Endothelial cell of umbilical vein (primary cell): ENCODE data around the gene CALML5.

Experiments used
- EZH2 ChIP-seq: IDR thresholded peaks from 2 replicates; pipeline ENCODE4 v1.6.1; 2012; ENCODE audit warnings: borderline replicate concordance, low read depth, mild to moderate bottlenecking, moderate library complexity, low read length, inconsistent platforms; ENCODE audit not compliant: severe bottlenecking
- FOS ChIP-seq: IDR thresholded peaks from 2 replicates; pipeline ENCODE4 v1.6.1; 2011; ENCODE audit warnings: mild to moderate bottlenecking, low read length, moderate library complexity, borderline replicate concordance; ENCODE audit not compliant: insufficient read depth
- JUN ChIP-seq: IDR thresholded peaks from 2 replicates; pipeline ENCODE4 v1.6.1; 2011; ENCODE audit warnings: borderline replicate concordance, low read depth; ENCODE audit not compliant: insufficient read length, insufficient read depth
- MAX ChIP-seq: IDR thresholded peaks from 2 replicates; pipeline ENCODE4 v1.6.1; 2011; ENCODE audit not compliant: insufficient read depth, insufficient read length
- MYC ChIP-seq: IDR thresholded peaks from one replicate; pipeline ENCODE4 v1.6.1; 2011; ENCODE audit warnings: mild to moderate bottlenecking, low read depth, low read length
- POLR2A ChIP-seq: IDR thresholded peaks from 2 replicates; pipeline ENCODE4 v1.6.1; 2012; ENCODE audit warnings: low read depth, mild to moderate bottlenecking, control low read depth, low read length
- POLR2AphosphoS5 ChIP-seq: IDR thresholded peaks from 2 replicates; pipeline ENCODE4 v1.6.1; 2012; ENCODE audit warnings: low read depth, mild to moderate bottlenecking, control low read depth, low read length, moderate library complexity; ENCODE audit not compliant: insufficient read depth
- TF ChIP-seq, protein P1 (sequence below), 2 donors: IDR thresholded peaks; 1 replicate in 1 of 2; 2 replicates in 1 of 2; pipeline ENCODE4 v1.5.1; 2011; ENCODE audit warnings: low read length in 2 of 2, mild to moderate bottlenecking in 2 of 2, moderate library complexity in 2 of 2, control low read depth in 1 of 2, inconsistent platforms in 1 of 2, low read depth in 1 of 2; ENCODE audit not compliant: insufficient read depth in 1 of 2; ENCODE audit errors: extremely low read depth in 1 of 2

- TF ChIP-seq, protein P1, sequence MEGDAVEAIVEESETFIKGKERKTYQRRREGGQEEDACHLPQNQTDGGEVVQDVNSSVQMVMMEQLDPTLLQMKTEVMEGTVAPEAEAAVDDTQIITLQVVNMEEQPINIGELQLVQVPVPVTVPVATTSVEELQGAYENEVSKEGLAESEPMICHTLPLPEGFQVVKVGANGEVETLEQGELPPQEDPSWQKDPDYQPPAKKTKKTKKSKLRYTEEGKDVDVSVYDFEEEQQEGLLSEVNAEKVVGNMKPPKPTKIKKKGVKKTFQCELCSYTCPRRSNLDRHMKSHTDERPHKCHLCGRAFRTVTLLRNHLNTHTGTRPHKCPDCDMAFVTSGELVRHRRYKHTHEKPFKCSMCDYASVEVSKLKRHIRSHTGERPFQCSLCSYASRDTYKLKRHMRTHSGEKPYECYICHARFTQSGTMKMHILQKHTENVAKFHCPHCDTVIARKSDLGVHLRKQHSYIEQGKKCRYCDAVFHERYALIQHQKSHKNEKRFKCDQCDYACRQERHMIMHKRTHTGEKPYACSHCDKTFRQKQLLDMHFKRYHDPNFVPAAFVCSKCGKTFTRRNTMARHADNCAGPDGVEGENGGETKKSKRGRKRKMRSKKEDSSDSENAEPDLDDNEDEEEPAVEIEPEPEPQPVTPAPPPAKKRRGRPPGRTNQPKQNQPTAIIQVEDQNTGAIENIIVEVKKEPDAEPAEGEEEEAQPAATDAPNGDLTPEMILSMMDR (IDR thresholded peaks at IDR 0.05; ENCODE audit: extremely low read depth in 1 of 2, insufficient read depth in 1 of 2, low read depth in 1 of 2, low read length in 2 of 2): no peak
- no peak for TF ChIP-seq EZH2
- TF ChIP-seq MAX: no peak
- TF ChIP-seq POLR2A: no peak
- no peak for TF ChIP-seq MYC
- no peak for TF ChIP-seq JUN
- no peak for TF ChIP-seq POLR2AphosphoS5
- TF ChIP-seq FOS: no peak
These were observed 23.7 kb upstream of the CALML5 start for GRCh38 chr10:5522913-5523560.
